Mucosa of stomach (tissue), 1 donor: ENCODE measurements around the gene NIPAL4.
"Not testable (repeated sequence)": the region's sequence is repeated elsewhere in the genome, so short reads cannot be mapped to it uniquely, and the experiment has no call there.

Experiments used
- H3K27me3 ChIP-seq: one replicate; pipeline ENCODE4 v1.7.0; 2013; ENCODE audit warnings: mild to moderate bottlenecking, low read length; ENCODE audit not compliant: control insufficient read depth, insufficient read depth
- H3K36me3 ChIP-seq: one replicate; pipeline ENCODE4 v1.7.0; 2013; ENCODE audit warnings: low read length; ENCODE audit not compliant: control insufficient read depth, insufficient read depth
- H3K4me1 ChIP-seq: one replicate; pipeline ENCODE4 v1.7.0; 2013; ENCODE audit warnings: mild to moderate bottlenecking, low read length; ENCODE audit not compliant: control insufficient read depth, insufficient read depth
- H3K4me3 ChIP-seq: one replicate; pipeline ENCODE4 v1.7.0; 2013; ENCODE audit warnings: low read length
- H3K9ac ChIP-seq: one replicate; pipeline ENCODE4 v1.7.0; 2013; ENCODE audit warnings: mild to moderate bottlenecking, low read length, moderate library complexity
- H3K9me3 ChIP-seq: one replicate; pipeline ENCODE4 v1.7.0; 2013; ENCODE audit warnings: mild to moderate bottlenecking, low read length, moderate library complexity; ENCODE audit not compliant: control insufficient read depth
- donor health status: Pancreatic carcinoma.

Gene NIPAL4

DNA sequence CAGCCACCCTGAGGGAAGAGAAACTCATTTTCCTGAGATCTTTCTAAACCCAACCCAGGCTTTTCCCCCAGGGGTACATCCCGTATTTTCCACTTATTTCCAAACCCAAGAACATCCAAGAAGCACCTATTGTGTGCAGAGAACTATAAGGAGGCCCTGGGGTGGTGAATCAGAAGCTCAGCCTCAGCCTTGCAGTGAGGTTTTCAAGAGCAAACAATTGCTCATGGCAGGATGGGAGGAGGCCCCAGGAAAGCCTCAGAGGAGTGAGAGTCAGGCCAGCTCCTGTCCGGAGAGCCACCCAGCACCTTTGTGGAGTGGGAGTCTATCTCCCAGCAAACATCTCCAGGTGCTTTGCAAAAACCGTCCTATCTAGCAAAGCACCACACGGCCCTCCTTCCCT is 19.2 kb downstream of the NIPAL4 start:
- H3K4me1 ChIP-seq = peaks cover 5% of the 10 kb centered on the region
- H3K36me3 ChIP-seq = no peaks in the 10 kb centered on the region
- no peaks in the 10 kb centered on the region for H3K27me3 ChIP-seq
- H3K9me3 ChIP-seq = no peaks in the 10 kb centered on the region
- no peak overlapping the region for H3K4me3 ChIP-seq
- no peak overlapping the region for H3K9ac ChIP-seq

DNA sequence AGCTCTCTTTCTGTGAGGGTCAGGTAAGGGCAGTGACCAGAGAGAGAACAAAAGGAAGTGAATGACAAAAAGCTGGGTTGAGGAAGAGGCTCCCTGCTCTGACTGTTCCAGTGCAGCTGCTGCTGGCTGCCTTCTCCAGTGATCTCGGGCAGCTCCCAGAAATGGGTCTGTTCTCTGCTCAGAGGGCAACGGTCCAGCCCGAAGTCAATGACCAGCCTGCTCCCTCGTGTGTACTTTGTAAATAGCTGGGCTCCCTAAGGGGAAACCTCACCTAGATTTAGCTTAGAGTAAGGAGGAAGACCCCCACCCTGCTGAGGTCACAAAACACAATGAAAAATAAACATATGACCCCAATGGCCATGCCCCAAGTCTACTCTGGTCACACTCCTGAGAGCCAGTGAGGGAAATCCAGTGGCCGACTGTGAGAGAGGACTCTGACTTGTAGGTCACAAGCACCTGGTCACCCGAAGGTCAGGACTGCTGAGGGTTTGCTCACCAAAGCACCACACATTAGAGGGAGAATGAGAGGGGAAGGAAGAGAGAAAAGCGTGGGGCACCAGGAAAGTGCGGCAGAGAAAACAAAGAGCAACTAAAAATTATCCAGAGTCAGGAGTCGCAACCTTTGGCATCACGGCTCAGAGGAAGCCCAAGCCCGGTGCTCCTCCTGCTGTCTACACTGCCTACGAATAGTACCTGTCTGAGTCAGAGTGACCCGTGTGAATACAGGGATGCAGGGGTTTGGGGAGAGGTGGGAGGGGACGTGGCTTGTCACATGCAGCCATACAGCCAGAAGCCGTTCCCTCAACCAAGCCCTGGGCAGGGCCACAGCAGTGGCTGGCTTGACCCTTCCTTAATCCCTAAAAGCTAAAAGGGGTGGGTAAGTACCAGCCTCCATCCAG is 19.8 kb downstream of the NIPAL4 start:
- Histone ChIP-seq H3K4me3 (no peak overlapping the region), H3K9ac (no peak overlapping the region), H3K27me3 (no peaks in the 10 kb centered on the region), H3K9me3 (no peaks in the 10 kb centered on the region), H3K4me1 (peaks cover 5% of the 10 kb centered on the region), H3K36me3 (no peaks in the 10 kb centered on the region)

DNA sequence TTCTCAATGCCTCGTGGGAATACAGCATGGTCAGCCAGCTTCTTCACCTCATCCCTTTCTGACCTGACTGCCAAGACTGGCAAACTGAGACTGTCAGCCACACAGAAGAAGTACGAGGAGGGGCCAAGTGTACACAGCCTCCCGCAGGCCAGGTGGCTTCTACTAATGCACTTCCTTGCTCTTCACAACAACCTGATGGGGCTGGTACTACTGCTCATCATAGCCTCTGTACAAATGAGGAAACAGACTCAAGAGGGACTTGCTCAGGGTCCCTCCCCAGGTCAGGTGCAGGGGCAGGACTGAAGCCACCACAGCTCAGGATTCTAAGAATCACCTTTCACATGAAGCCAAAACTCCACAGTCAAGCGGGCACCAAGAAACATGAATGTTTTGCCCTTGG is 21.3 kb downstream of the NIPAL4 start:
- H3K36me3 ChIP-seq = no peaks in the 10 kb centered on the region
- H3K9ac ChIP-seq = no peak overlapping the region
- no peaks in the 10 kb centered on the region for H3K27me3 ChIP-seq
- no peak overlapping the region for H3K4me3 ChIP-seq
- H3K9me3 ChIP-seq = no peaks in the 10 kb centered on the region
- peaks cover 5% of the 10 kb centered on the region for H3K4me1 ChIP-seq

DNA sequence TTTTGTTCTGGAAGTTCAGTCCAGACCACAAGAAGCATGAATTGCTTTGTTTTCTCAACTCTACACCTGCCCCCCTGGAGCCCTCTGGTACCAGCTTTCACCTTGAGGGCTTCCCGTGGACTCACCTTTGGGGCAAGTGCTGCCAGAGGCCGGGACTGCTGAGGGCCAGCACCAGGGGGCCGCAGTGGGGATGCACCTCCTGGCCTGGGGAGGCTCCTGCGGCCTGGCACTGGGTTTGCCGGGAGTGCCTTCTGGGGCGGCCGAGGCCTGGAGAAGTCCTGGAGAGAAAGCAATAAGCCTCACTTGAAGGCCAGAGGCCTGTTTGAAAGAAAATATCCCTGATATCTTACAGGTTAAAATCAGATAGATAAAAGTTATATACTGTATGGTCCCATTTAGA is 21.7 kb downstream of the NIPAL4 start:
- no peak overlapping the region for H3K9ac ChIP-seq
- no peaks in the 10 kb centered on the region for H3K36me3 ChIP-seq
- H3K9me3 ChIP-seq = no peaks in the 10 kb centered on the region
- H3K4me3 ChIP-seq = no peak overlapping the region
- no peaks in the 10 kb centered on the region for H3K27me3 ChIP-seq
- peaks cover 5% of the 10 kb centered on the region for H3K4me1 ChIP-seq

DNA sequence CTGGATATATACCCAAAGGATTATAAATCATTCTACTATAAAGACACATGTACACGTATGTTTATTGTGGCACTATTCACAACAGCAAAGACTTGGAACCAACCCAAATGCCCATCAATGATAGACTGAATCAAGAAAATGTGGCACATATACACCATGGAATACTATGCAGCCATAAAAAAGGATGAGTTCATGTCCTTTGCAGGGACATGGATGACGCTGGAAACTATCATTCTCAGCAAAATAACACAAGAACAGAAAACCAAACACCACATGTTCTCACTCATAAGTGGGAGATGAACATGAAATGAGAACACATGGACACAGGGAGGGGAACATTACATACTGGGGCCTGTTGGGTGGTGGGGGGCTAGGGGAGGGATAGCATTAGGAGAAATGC is 22.7 kb downstream of the NIPAL4 start:
- not testable (repeated sequence) for H3K9me3 ChIP-seq, H3K4me3 ChIP-seq, H3K4me1 ChIP-seq, H3K9ac ChIP-seq, H3K27me3 ChIP-seq, H3K36me3 ChIP-seq

DNA sequence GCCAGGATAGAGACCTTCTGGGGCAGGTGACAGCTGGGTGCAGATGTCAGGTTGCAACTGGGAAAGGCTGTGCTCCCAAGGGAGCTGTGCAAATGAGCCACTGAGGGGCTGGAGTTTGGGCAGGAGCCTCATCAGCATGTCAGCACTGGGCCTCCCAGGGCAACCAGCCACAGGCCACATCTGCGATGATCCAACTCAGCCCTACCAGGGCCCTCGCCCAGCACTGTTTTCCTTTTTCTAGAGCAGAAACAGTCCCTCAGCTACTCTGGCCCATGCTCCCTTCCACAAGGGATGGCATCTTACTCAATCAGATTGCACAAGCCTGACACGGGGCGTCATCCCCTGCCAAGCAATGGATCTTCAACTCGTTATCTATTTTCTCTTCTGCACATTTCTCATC is 24.8 kb downstream of the NIPAL4 start:
- no peak overlapping the region for H3K9ac ChIP-seq
- H3K9me3 ChIP-seq = no peaks in the 10 kb centered on the region
- H3K4me3 ChIP-seq = no peak overlapping the region
- H3K4me1 ChIP-seq = no peaks in the 10 kb centered on the region
- no peaks in the 10 kb centered on the region for H3K36me3 ChIP-seq
- no peaks in the 10 kb centered on the region for H3K27me3 ChIP-seq

DNA sequence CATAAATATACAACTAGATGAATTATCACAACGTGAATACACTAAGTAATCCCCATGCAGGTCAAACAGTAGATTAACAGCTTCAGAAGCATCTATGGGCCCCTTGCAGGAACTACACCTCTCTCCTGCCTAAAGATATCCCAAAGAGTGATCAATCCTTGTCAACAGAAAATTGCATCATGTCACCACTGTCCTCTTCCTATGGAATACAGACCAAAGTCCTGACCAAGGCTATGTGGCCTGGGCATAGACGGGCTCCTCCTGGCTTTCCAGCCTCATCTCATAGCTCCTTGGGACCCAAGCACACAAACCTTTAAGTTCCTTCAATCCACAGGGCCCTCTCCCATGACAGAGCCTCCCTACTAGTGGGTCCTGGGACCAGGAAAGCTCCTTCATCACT is 25.3 kb downstream of the NIPAL4 start:
- Histone ChIP-seq H3K4me1 (no peaks in the 10 kb centered on the region), H3K36me3 (no peaks in the 10 kb centered on the region), H3K9me3 (no peaks in the 10 kb centered on the region), H3K9ac (no peak overlapping the region), H3K27me3 (no peaks in the 10 kb centered on the region), H3K4me3 (no peak overlapping the region)

DNA sequence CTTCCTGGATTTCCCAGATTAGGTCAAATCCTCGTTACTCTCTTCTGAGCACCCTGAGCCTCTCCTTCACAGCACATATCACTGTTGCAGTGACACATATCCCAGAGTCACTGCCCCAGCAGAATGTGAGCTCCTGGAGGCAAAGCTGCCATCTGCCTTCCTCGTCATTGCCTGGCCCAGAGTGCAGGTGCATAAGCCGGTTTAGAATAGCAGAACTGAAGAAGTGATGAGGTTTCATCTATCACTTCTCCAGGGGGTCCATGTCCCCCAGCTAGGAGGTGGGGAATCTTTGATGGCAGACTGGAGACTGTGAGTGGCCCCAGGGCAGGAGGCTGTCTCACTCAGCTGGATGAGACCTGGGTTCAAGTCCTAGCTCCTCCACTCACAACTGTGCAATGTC is 25.8 kb downstream of the NIPAL4 start:
- Histone ChIP-seq H3K9ac (no peak overlapping the region), H3K4me3 (no peak overlapping the region), H3K27me3 (no peaks in the 10 kb centered on the region), H3K9me3 (no peaks in the 10 kb centered on the region), H3K36me3 (no peaks in the 10 kb centered on the region), H3K4me1 (no peaks in the 10 kb centered on the region)

DNA sequence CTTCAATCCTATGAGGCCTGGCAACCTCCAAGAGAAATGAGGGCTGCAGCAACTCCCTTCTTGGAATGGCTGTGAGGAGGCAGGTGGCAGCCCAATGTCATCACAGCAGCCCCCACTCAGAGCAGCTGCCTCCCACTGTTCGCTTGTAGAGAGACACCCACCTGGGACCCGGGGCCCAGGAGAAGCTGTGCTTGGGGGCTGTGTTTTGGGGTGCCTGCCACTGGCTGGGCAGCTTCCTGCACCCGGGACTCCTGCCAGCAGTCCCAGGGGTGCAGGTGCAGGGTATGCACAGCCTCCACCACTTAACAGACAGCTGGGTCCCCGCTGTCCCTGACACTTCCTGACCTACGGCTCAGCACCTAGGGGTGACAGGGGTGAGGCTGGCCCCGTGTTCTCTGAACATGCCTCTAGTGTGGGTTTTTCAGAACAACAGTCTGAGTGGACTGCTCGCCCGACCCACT is 26.2 kb downstream of the NIPAL4 start:
- Histone ChIP-seq H3K9me3 (no peaks in the 10 kb centered on the region), H3K27me3 (no peaks in the 10 kb centered on the region), H3K4me1 (no peaks in the 10 kb centered on the region), H3K9ac (no peak overlapping the region), H3K36me3 (no peaks in the 10 kb centered on the region), H3K4me3 (no peak overlapping the region)

DNA sequence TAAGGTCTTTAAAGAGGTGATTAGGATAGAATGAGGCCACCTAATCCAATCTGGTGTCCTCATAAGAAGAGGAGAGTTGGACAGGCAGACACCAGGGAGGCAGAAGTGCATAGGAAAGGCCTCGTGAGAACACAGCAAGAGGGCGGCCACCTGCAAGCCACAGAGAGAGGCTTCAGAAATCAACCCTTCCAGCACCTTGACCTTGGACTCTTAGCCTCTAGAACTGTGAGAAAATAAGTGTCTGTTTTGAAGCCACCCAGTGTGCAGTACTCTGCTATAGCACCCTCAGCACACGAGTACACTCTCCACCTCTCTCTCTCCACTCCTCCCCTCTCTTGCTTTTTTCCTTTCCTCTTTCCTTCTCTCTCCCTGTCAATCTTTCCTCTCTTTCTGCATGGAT is 26.8 kb downstream of the NIPAL4 start:
- H3K27me3 ChIP-seq = no peaks in the 10 kb centered on the region
- H3K36me3 ChIP-seq = no peaks in the 10 kb centered on the region
- no peaks in the 10 kb centered on the region for H3K4me1 ChIP-seq
- no peaks in the 10 kb centered on the region for H3K9me3 ChIP-seq
- H3K9ac ChIP-seq = no peak overlapping the region
- H3K4me3 ChIP-seq = no peak overlapping the region

DNA sequence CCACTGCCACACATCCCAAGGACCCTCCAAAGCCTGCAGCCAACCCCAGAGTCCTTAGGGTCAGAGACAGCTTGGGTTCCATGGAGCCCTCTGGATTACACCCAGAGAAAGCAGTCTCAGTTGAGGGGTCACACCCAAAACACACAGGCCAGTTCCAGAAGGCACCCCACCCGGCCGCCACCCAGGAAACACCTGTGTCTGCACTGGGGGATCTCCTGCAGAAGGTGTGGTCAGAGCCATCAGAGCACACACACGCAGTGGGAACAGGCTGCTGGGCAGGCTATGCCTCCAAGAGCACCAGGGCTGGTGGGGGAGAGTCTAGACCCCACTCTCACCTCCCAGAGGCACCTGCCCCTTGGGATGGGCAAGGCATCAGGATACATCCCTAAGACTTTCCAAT is 27.3 kb downstream of the NIPAL4 start:
- no peaks in the 10 kb centered on the region for H3K36me3 ChIP-seq
- no peak overlapping the region for H3K9ac ChIP-seq
- H3K27me3 ChIP-seq = no peaks in the 10 kb centered on the region
- H3K9me3 ChIP-seq = no peaks in the 10 kb centered on the region
- no peak overlapping the region for H3K4me3 ChIP-seq
- H3K4me1 ChIP-seq = no peaks in the 10 kb centered on the region

DNA sequence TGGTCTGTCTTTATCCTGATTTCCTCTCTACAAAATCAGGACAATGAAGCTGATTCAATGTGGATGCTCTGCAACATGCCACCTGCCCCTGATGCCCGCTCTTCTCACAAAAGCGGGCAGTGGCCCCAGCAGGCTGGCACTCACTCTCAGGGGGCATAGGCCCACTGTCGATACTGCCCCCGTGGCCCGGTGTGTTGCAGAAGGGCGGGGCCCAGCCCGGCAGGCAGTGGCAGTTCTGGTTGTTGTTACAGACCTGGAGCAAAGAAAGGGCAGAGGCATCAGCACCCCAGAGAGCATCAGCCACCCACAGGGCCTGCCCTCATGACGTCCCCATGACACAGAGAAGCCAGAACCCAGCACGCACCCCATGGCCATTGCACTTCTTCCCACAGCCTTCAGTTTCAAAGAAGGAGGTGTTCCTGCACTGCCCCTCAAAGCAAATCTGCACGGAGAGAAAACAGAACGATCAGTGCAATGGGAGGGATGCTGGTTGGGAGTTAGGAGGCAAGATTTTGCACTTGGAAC is 31.5 kb downstream of the NIPAL4 start:
- Histone ChIP-seq H3K4me1 (no peaks in the 10 kb centered on the region), H3K9me3 (no peaks in the 10 kb centered on the region), H3K9ac (no peak overlapping the region), H3K27me3 (no peaks in the 10 kb centered on the region), H3K4me3 (no peak overlapping the region), H3K36me3 (no peaks in the 10 kb centered on the region)
